Muscle layer of duodenum (tissue), 2 donors: Measurements from ENCODE around the gene GRIN1.
A peak's percentile ranks its signal among the peaks of the same experiment; 100 is the strongest.
"Not testable (repeated sequence)": the region's sequence is repeated elsewhere in the genome, so short reads cannot be mapped to it uniquely, and the experiment has no call there.

ENCODE experiments used
- H3K27ac ChIP-seq: one replicate; pipeline ENCODE4 v1.7.0; 2013; ENCODE audit warnings: mild to moderate bottlenecking, low read length
- H3K27me3 ChIP-seq: one replicate; pipeline ENCODE4 v1.7.0; 2013; ENCODE audit warnings: low read depth, mild to moderate bottlenecking, control low read depth, low read length
- H3K36me3 ChIP-seq, 2 donors: one replicate each; pipeline ENCODE4 v1.7.0; 2013; ENCODE audit warnings: low read length in 2 of 2, control low read depth in 1 of 2, mild to moderate bottlenecking in 1 of 2; ENCODE audit not compliant: insufficient read depth in 2 of 2, control insufficient read depth in 1 of 2
- H3K4me1 ChIP-seq, 2 donors: one replicate each; pipeline ENCODE4 v1.7.0; 2013; ENCODE audit warnings: low read length in 2 of 2, mild to moderate bottlenecking in 2 of 2, control low read depth in 1 of 2, moderate library complexity in 1 of 2; ENCODE audit not compliant: insufficient read depth in 2 of 2, control insufficient read depth in 1 of 2
- H3K4me3 ChIP-seq, 2 donors: one replicate each; pipeline ENCODE4 v1.7.0; 2013; ENCODE audit warnings: low read length in 2 of 2, low read depth in 1 of 2, mild to moderate bottlenecking in 1 of 2
- H3K9me3 ChIP-seq, 2 donors: one replicate each; pipeline ENCODE4 v1.7.0; 2013; ENCODE audit warnings: low read length in 2 of 2, control low read depth in 1 of 2, mild to moderate bottlenecking in 1 of 2; ENCODE audit not compliant: control insufficient read depth in 1 of 2
- donor health status: healthy.

The GRIN1 gene

DNA sequence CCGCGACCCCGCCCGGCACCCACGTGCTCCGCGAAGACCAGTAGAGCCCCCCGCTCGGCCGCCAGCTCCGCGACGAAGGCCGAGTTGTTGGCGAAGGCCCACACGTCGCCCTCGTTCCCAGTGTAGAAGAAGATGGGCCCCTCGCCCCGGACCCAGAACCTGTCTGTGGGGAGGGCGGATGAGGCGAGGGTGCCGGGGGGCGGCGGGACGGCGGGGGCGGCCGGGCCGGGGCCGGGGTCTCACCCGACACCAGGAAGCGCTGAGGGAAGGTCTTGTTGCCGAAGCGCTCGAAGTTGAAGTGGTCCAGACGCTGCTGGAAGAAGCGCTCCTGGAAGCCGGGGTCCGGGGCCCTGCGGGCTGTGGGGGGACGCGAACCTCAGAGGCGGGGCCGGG is 24.7 kb upstream of the GRIN1 start:
- Histone ChIP-seq H3K27me3 (no peaks in the 10 kb centered on the region), H3K4me1 (peaks cover 0 to 6% of the 10 kb centered on the region in 2 donors), H3K9me3 (no peaks in the 10 kb centered on the region), H3K36me3 (peaks cover 0 to 25% of the 10 kb centered on the region in 2 donors), H3K4me3 (peak overlapping the region in 1 of 2 donors; percentile 78), H3K27ac (no peak overlapping the region)

DNA sequence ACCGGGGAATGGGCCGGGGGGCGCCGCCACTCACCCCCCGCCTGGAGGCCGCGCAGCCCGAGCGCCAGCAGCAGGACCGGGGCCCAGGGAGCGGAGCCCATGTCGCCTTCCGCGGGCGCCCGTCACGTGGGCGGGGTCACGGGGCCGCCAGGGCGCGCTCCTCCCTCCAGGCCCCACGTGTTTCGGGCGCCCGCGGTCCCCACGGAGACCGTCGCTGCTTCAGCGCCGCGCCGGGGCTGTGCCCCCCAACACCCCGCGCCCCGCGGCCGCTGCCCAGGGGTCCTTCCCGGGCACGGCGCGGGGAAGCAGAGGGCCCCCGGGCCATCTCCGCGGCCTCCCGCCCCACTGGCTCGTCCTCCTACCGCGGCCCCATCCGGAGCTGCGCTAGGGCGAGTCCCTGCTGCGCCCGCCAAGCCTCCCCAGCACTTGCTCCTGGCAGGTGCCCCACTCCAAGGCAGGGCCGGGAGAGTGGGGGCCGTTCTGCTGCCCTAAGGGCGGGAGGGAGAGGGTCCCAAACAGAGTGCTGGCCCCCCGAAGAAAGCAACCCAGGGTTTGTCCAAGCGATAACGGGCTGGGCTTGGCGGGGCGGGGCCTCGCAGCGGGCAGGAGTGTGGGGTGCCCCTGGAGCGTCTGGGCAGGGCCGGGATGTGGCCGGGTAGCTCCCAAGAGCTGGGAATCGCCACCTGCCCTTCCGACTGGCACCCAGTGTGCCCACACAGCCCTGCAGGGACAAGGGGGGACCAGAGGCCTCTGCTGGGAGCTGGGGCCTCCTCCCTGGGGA is 24.2 kb upstream of the GRIN1 start, which contains the start of gene DPP7:
DPP7 (minus strand) TSS at position 121 of the 781 bp plus-strand sequence; CDS start at position 101, 20 bp downstream.
- Histone ChIP-seq H3K36me3 (peaks cover 0 to 23% of the 10 kb centered on the region in 2 donors), H3K4me1 (peaks cover 0 to 6% of the 10 kb centered on the region in 2 donors), H3K4me3 (peak within 1 kb of the TSS; percentile 21 to 78), H3K9me3 (no peaks in the 10 kb centered on the region), H3K27ac (no peak within 1 kb of the TSS), H3K27me3 (no peaks in the 10 kb centered on the region)

DNA sequence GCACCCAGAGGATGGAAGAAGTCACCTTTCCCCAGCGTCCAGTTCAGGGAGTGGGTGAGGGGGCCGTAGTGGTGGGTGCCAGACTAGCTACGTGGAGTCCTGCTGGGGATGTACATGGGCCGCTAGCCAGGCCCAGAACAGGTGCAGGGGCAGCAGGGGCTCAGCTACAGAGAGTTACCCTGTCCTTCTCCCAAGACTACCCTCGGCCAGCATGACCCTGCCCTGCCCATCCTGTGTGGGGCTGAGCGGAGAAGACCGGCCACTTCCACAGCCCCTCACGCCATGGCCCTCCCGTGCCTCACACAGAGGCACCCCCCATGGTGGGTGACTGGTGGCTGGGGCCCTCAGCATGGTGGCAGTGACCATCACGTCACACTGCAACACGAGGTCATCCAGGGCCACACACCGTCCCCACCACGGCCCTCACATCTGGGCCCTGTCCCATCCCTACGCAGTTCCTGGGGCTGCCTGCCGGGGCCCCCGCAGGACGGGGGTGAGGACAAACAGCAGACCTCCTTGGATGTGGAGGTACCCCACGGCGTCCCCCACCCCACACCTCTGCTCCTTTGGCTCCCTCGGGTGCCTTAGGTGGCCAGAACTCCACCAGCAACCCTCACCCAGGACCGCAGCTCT is 23.4 kb upstream of the GRIN1 start:
- no peaks in the 10 kb centered on the region for H3K27me3 ChIP-seq
- peak overlapping the region in 1 of 2 donors; percentile 78 for H3K4me3 ChIP-seq
- no peaks in the 10 kb centered on the region for H3K9me3 ChIP-seq
- H3K4me1 ChIP-seq, result peaks cover 0 to 6% of the 10 kb centered on the region in 2 donors
- peaks cover 0 to 17% of the 10 kb centered on the region in 2 donors for H3K36me3 ChIP-seq
- H3K27ac ChIP-seq, result no peak overlapping the region

DNA sequence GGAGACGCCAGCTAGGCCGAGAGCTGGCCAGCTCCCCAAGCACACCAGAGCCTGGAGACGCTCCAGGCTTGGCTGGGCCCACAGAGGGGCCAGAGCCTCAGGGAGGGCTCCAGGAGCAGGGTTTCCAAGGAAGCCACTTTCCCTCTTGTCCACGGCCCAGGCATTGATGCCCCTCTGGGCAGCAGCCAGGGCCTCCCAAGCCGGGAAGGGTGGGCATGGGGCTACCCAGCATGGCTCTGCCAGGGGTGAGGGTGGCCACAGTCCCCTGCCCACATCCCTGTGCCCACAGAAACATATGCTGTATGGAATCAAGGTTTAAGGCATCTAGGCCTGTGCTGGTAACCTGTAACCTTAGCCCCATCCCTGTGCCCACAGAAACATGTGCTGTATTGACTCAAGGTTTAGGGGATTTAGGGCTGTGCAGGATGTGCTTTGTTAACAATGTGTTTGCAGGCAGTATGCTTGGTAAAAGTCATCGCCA is 22.9 kb upstream of the GRIN1 start:
- no peaks in the 10 kb centered on the region for H3K9me3 ChIP-seq
- no peaks in the 10 kb centered on the region for H3K27me3 ChIP-seq
- H3K4me1 ChIP-seq, result peaks cover 0 to 6% of the 10 kb centered on the region in 2 donors
- H3K27ac ChIP-seq, result no peak overlapping the region
- H3K36me3 ChIP-seq, result peaks cover 0 to 11% of the 10 kb centered on the region in 2 donors
- no peak overlapping the region for H3K4me3 ChIP-seq

DNA sequence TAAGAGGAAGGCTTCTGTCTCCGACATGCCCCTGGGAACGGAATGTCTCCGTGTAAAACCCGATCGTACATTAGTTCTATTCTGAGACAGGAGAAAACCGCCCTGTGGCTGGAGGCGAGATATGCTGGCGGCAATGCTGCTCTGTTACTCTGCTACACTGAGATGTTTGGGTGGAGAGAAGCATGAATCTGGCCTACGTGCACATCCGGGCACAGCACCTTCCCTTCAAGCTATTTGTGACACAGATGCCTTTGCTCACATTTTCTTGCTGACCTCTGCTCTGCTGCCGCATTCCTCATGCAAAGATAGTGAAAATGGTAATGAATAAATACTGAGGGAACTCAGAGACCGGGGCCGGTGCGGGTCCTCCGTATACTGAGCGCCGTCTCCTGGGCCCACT is 22.2 kb upstream of the GRIN1 start:
- H3K4me3 ChIP-seq, result no peak overlapping the region
- no peak overlapping the region for H3K27ac ChIP-seq
- no peaks in the 10 kb centered on the region for H3K27me3 ChIP-seq
- H3K9me3 ChIP-seq, result no peaks in the 10 kb centered on the region
- peaks cover 0 to 6% of the 10 kb centered on the region in 2 donors for H3K4me1 ChIP-seq
- peaks cover 0 to 5% of the 10 kb centered on the region in 2 donors for H3K36me3 ChIP-seq

DNA sequence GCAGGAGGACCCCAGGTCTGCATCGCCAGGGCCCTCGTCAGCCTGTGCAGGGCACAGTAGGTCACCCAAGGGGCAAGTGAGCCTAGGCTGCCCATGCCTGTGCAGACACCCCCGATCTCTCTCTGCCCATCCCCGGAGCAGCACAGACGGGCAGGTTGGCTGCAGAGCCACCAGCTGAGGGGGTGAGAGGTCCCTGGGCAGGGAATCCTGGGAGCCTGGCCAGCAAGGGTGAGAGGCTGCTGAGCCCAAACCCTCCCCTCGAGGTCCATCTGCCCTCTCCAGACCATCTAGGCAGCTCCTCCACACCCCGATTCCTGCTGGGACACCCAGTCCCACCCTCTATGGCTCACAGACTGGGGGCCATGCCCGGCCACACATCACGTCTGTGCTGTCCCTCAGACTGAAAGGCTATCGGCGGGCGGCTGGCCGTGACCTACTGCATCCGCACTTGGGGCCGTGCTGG is 21.7 kb upstream of the GRIN1 start:
- Histone ChIP-seq H3K4me3 (no peak overlapping the region), H3K36me3 (peaks cover 0 to 2% of the 10 kb centered on the region in 2 donors), H3K9me3 (no peaks in the 10 kb centered on the region), H3K27me3 (no peaks in the 10 kb centered on the region), H3K27ac (no peak overlapping the region), H3K4me1 (peaks cover 0 to 6% of the 10 kb centered on the region in 2 donors)

DNA sequence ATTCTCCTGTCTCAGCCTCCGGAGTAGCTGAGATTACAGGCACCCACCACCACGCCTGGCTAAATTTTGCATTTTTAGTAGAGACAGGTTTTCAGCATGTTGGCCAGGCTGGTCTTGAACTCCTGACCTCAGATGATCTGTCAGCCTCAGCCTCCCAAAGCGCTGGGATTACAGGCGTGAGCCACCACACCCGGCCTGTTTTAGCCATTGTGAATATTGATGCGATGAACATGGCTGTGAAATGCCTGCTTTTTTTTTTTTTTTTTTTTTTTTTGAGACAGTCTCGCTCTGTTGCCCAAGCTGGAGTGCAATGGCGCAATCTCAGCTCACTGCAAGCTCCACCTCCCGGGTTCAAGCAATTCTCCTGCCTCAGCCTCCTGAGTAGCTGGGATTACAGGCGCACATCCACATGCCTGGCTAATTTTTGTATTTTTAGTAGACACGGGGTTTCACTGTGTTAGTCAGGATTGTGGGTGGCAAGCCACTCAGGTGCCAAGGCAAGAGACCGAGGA is 20.8 kb upstream of the GRIN1 start:
- H3K9me3 ChIP-seq, H3K4me3 ChIP-seq, H3K36me3 ChIP-seq, H3K27ac ChIP-seq, H3K4me1 ChIP-seq, H3K27me3 ChIP-seq: not testable (repeated sequence)

DNA sequence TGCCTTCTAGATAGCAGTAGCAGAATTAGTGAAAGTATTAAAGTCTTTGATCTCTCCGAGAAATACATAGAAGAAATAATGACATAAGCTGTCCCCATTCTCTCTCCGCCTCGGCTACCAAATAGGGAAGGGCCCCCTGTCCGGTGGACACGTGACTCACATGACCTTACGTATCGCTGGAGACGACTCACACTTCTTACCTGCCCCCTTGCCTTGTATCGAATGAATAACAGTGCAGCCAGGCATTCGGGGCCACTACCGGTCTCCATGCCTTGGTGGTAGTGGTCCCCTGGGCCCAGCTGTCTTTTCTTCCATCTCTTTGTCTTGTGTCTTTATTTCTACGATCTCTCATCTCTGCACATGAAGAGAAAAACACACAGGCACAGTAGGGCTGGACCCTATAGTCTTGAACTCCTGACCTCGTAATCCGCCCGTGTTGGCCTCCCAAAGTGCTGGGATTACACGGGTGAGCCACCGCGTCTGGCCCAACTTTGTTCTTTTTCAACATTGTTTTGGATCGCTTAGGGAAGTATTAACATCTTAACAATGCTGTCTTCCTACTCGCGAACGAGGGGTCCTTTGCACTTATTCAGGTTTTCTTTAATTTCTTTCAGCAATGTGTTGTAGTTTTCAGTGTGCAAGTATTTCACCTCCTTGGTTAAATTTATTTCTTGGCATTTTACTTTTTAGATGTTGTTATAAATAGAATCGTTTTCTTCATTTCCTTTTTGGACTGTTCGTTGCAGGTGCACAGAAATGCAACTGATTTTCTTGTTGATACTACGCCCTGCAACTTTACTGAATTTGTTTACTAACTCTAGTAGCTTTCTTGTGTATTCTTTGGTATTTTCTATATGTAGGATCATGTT is 16.8 kb upstream of the GRIN1 start:
- not testable (repeated sequence) for H3K4me1 ChIP-seq, H3K4me3 ChIP-seq, H3K27ac ChIP-seq, H3K9me3 ChIP-seq, H3K36me3 ChIP-seq, H3K27me3 ChIP-seq

DNA sequence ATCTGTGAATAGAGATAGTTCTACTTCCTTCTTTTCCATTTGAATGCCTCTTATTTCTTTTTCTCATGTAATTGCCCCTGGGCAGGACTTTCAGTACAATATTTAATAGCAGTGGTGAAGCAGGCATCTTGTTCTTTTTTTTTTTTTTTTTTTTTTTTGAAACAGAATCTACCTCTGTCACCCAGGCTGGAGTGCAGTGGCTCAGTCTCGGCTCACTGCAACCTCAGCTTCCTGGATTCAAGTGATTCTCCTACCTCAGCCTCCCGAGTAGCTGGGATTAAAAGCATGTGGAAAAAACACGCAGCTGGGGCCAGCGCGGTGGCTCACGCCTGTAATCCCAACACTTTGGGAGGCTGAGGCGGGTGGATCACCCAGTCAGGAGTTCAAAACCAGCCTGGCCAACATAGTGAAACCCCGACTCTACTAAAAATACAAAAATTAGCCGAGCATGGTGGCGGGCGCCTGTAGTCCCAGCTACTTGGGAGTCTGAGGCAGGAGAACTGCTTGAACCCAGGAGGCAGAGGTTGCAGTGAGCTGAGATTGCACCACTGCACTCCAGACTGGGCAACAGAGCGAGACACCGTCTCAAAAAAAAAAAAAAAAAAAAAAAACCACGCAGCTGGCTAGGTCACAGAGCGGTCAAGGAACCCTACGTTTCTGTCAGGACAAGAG is 16.0 kb upstream of the GRIN1 start:
- not testable (repeated sequence) for H3K4me3 ChIP-seq, H3K9me3 ChIP-seq, H3K27ac ChIP-seq, H3K27me3 ChIP-seq, H3K36me3 ChIP-seq
- peaks cover 0 to 11% of the 10 kb centered on the region in 2 donors for H3K4me1 ChIP-seq

DNA sequence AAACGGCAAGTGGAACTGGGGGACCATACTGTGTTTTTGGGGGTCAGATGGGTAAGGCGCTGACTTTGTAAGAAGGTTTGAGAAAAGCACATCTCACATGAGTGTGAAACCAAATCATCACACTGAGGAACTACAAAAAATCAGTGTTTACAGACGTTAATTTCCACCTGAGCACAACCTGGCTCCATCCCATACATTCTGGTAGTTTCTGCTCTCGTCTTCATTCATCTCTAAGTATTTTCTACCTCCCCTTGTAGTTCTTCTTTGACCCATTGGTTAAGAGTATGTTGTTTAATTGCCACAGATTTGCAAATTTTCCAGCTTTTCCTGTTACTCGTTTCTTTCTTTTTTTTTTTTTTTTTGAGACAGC is 15.5 kb upstream of the GRIN1 start:
- no peaks in the 10 kb centered on the region for H3K36me3 ChIP-seq
- no peak overlapping the region for H3K4me3 ChIP-seq
- no peak overlapping the region for H3K27ac ChIP-seq
- H3K9me3 ChIP-seq, result no peaks in the 10 kb centered on the region
- no peaks in the 10 kb centered on the region for H3K27me3 ChIP-seq
- peaks cover 5 to 16% of the 10 kb centered on the region in 2 donors for H3K4me1 ChIP-seq
